ENCODE measurements around the gene GEMIN7. TPM values are rescaled to one million over a fixed set of nuclear protein-coding genes. Genes with fewer than 3 reads are reported as not detected.

GEMIN7 gene
- polyA plus RNA-seq, 2 of the 4 experiments (the other 2 are of a cell fraction): 42.2 to 86.0 TPM

GRCh38 chr19:45135176-45135885, 56.3 kb downstream of the GEMIN7 start:
- peaks cover 7% of the 10 kb centered on the region for H3K4me1 ChIP-seq
- no peak for TF ChIP-seq ELK1 (IDR thresholded peaks at IDR 0.05; ENCODE audit: low read depth, low read length)
- TF ChIP-seq GATA3 (IDR thresholded peaks at IDR 0.05; ENCODE audit: borderline replicate concordance): no peak
- no peak for TF ChIP-seq FOSB (CRISPR knock-in tag; IDR thresholded peaks at IDR 0.05)
- TF ChIP-seq POLR2AphosphoS2 (conservative IDR thresholded peaks at IDR 0.05; ENCODE audit: low read length): no peak
- TF ChIP-seq ZSCAN20 (CRISPR knock-in tag; IDR thresholded peaks at IDR 0.05): no peak
- TF ChIP-seq RFX5 (IDR thresholded peaks at IDR 0.05): no peak
- TF ChIP-seq BHLHE40 (IDR thresholded peaks at IDR 0.05; ENCODE audit: low read depth, low read length): no peak
- no peak for TF ChIP-seq HOXA7 (CRISPR knock-in tag; IDR thresholded peaks at IDR 0.05)
- FAIRE-seq (no peak), DNase-seq (ENCODE audit: low read depth in 1 of 2, low spot score in 1 of 2) (no peak), ATAC-seq (no peak)
- POLR2A ChIA-PET: no interaction called here
- H3K4me3 ChIP-seq: no peak overlapping the region
- WGBS (ENCODE audit: missing lambda C conversion rate): 95% methylated on average over 21 of the region's 21 CpGs
- H3K27ac ChIP-seq: no peak overlapping the region; a peak in 1 of 6 replicates
- H3K4me2 ChIP-seq: no peak overlapping the region
- no peaks in the 10 kb centered on the region for H3K9me3 ChIP-seq
- CTCF ChIA-PET: interaction anchor here (0.7 to 6.0 kb wide), 8 partner anchors 9 to 76 kb away, joined by 3 to 51 read pairs (median 6); partner anchors contain the start of gene PPP1R37

GRCh38 chr19:45136507-45137178, 57.6 kb downstream of the GEMIN7 start:
- POLR2A ChIA-PET: no interaction called here
- ATAC-seq (no peak), DNase-seq (ENCODE audit: low read depth in 1 of 2, low spot score in 1 of 2) (no peak), FAIRE-seq (no peak)
- Histone ChIP-seq H3K27ac (peak overlapping the region; percentile 29 to 74; a peak in 3 of 6 replicates), H3K4me1 (no peaks in the 10 kb centered on the region), H3K4me3 (no peak overlapping the region), H3K4me2 (no peak overlapping the region), H3K9me3 (no peaks in the 10 kb centered on the region)
- WGBS (ENCODE audit: missing lambda C conversion rate): 87% methylated on average over 10 of the region's 12 CpGs
- TF ChIP-seq ESRRA (IDR thresholded peaks at IDR 0.05; ENCODE audit: borderline replicate concordance, low read length) (no peak), EHMT2 (IDR thresholded peaks at IDR 0.05; ENCODE audit: low read depth) (no peak), PBX3 (IDR thresholded peaks at IDR 0.05) (no peak), FOSB (CRISPR knock-in tag; IDR thresholded peaks at IDR 0.05) (no peak), EHF (CRISPR knock-in tag; IDR thresholded peaks at IDR 0.05) (no peak)
- CTCF ChIA-PET: interaction anchor here (0.6 to 6.0 kb wide), 11 partner anchors 8 to 535 kb away, joined by 3 to 51 read pairs (median 5); partner anchors contain the start of gene PPP1R37

- Histone ChIP-seq H3K27ac (peak overlapping the region in 1 of 2 experiments; percentile 74; a peak in 1 of 6 replicates), H3K4me2 (no peak overlapping the region), H3K4me1 (no peaks in the 10 kb centered on the region), H3K4me3 (no peak overlapping the region), H3K9me3 (no peaks in the 10 kb centered on the region)
- DNase-seq (ENCODE audit: low read depth in 1 of 2, low spot score in 1 of 2): no peak
- ChIA-PET POLR2A (interaction anchor here (0.7 kb wide), 1 partner anchor 9 kb away, joined by 8 read pairs; no protein-coding TSS in a partner anchor), CTCF (interaction anchor here (0.6 to 6.0 kb wide), 6 partner anchors 7 to 536 kb away, joined by 3 to 51 read pairs (median 4); no protein-coding TSS in a partner anchor)
- FAIRE-seq: no peak
- 90% methylated on average over 17 of the region's 17 CpGs for WGBS (ENCODE audit: missing lambda C conversion rate)
- no peak for ATAC-seq
- TF ChIP-seq SREBF2 (IDR thresholded peaks at IDR 0.05) (no peak), ESRRA (IDR thresholded peaks at IDR 0.05; ENCODE audit: borderline replicate concordance, low read length) (no peak), SMC3 (IDR thresholded peaks at IDR 0.05) (no peak), PBX3 (IDR thresholded peaks at IDR 0.05) (no peak), EHMT2 (IDR thresholded peaks at IDR 0.05; ENCODE audit: low read depth) (no peak), BCL3 (IDR thresholded peaks at IDR 0.05) (no peak), NFE2L2 (conservative IDR thresholded peaks at IDR 0.05; ENCODE audit: low read length) (no peak), ZFP36 (IDR thresholded peaks at IDR 0.05; ENCODE audit: borderline replicate concordance, partially characterized antibody) (no peak), NR3C1 (IDR thresholded peaks at IDR 0.05) (no peak), CEBPB (IDR thresholded peaks at IDR 0.05) (no peak), MAFK (IDR thresholded peaks at IDR 0.05; ENCODE audit: partially characterized antibody) (no peak), KDM5A (IDR thresholded peaks at IDR 0.05) (no peak), RNF2 (IDR thresholded peaks at IDR 0.05; ENCODE audit: borderline replicate concordance, low read depth) (no peak), HES2 (IDR thresholded peaks at IDR 0.05) (no peak)
Observed at GRCh38 chr19:45137179-45137761, 58.2 kb downstream of the GEMIN7 start.

Measured in A549 (cell line).